Keratinocyte (primary cell): ENCODE measurements around the gene THRAP3. TPM values are rescaled to one million over a fixed set of nuclear protein-coding genes. Genes with fewer than 3 reads are reported as not detected.

Experiments
- DNase-seq: peaks from one replicate; pipeline ENCODE4 v3.0.0-alpha.2; 2011; ENCODE audit warnings: low read depth, missing footprints, low spot score
- FAIRE-seq: peaks from 2 replicates; lab custom pipeline; 2011; peaks lifted over from hg19 to GRCh38; lab: Jason Lieb, UNC
- H2AFZ ChIP-seq: 2 replicates; pipeline ENCODE4 v1.6.0; 2012; ENCODE audit warnings: low read length, control low read depth, inconsistent platforms; ENCODE audit not compliant: control insufficient read depth
- H3K27ac ChIP-seq: 2 replicates; pipeline ENCODE4 v1.5.1; 2011; ENCODE audit warnings: low read length; ENCODE audit not compliant: control insufficient read depth, insufficient read depth
- H3K27me3 ChIP-seq: 3 replicates; pipeline ENCODE4 v1.6.0; 2011; ENCODE audit warnings: low read length; ENCODE audit not compliant: control insufficient read depth, insufficient read depth; ENCODE audit errors: extremely low read depth
- H3K36me3 ChIP-seq, 2 experiments: 2 replicates in 1 of 2; 3 replicates in 1 of 2; pipeline ENCODE4 v1.5.1; 2011; ENCODE audit warnings: low read length in 2 of 2, mild to moderate bottlenecking in 1 of 2; ENCODE audit not compliant: control insufficient read depth in 2 of 2, insufficient read depth in 2 of 2; ENCODE audit errors: extremely low read depth in 1 of 2
- H3K4me1 ChIP-seq: 3 replicates; pipeline ENCODE4 v1.5.1; 2011; ENCODE audit warnings: low read length; ENCODE audit not compliant: control insufficient read depth, insufficient read depth; ENCODE audit errors: extremely low read depth
- H3K4me2 ChIP-seq: 3 replicates; pipeline ENCODE4 v1.6.0; 2011; ENCODE audit warnings: low read depth, low read length; ENCODE audit not compliant: control insufficient read depth, insufficient read depth; ENCODE audit errors: extremely low read depth
- H3K4me3 ChIP-seq, 3 experiments: fragments of 200-600 bp in 1 of 3; sonication (generic) in 1 of 3; 2 replicates in 2 of 3; 3 replicates in 1 of 3; pipeline ENCODE4 v1.5.1; 2011 to 2016; ENCODE audit warnings: low read length in 3 of 3, mild to moderate bottlenecking in 3 of 3, control low read depth in 2 of 3, inconsistent platforms in 1 of 3, low read depth in 1 of 3, mixed read lengths in 1 of 3, mixed run types in 1 of 3, moderate library complexity in 1 of 3; ENCODE audit not compliant: control insufficient read depth in 2 of 3, insufficient read depth in 2 of 3; ENCODE audit errors: extremely low read depth in 1 of 3
- H3K79me2 ChIP-seq: 2 replicates; pipeline ENCODE4 v1.6.0; 2012; ENCODE audit warnings: low read length; ENCODE audit not compliant: control insufficient read depth, insufficient read depth
- H3K9ac ChIP-seq: 3 replicates; pipeline ENCODE4 v1.6.0; 2011; ENCODE audit warnings: low read length; ENCODE audit not compliant: control insufficient read depth, insufficient read depth; ENCODE audit errors: extremely low read depth
- H3K9me1 ChIP-seq: 3 replicates; pipeline ENCODE4 v1.6.0; 2011; ENCODE audit warnings: low read length; ENCODE audit not compliant: control insufficient read depth, insufficient read depth; ENCODE audit errors: extremely low read depth
- H3K9me3 ChIP-seq: 2 replicates; pipeline ENCODE4 v1.5.1; 2012; ENCODE audit warnings: low read depth, low read length; ENCODE audit not compliant: control insufficient read depth
- H4K20me1 ChIP-seq: 3 replicates; pipeline ENCODE4 v1.6.0; 2011; ENCODE audit warnings: low read length; ENCODE audit not compliant: control insufficient read depth, insufficient read depth; ENCODE audit errors: extremely low read depth
- CTCF ChIP-seq, 3 experiments: IDR thresholded peaks in 1 of 3; conservative IDR thresholded peaks in 1 of 3; optimal IDR thresholded peaks in 1 of 3; 2 replicates in 2 of 3; 3 replicates in 1 of 3; pipeline versions ENCODE3 to v1.5.1; 2011; ENCODE audit warnings: low read length in 3 of 3, mild to moderate bottlenecking in 3 of 3, moderate library complexity in 2 of 3, control low read depth in 1 of 3, inconsistent platforms in 1 of 3; ENCODE audit not compliant: insufficient read depth in 2 of 3; ENCODE audit errors: extremely low read depth in 1 of 3
- EZH2 ChIP-seq: IDR thresholded peaks from one replicate; pipeline ENCODE4 v1.6.1; 2012; ENCODE audit warnings: inconsistent platforms, mild to moderate bottlenecking, low read length, moderate library complexity
- dilution Hi-C: fragments of 300-500 bp; cut with MboI; formaldehyde crosslinking; loops from one replicate; pipeline ENCODE4 v1.7.0; 2020; ENCODE audit warnings: low sequenced_read_pairs; ENCODE audit not compliant: extremely low pct_ligation_motif_present
- polyA plus RNA-seq, 5 experiments: library from polyadenylated mRNA; depleted of rRNA in 3 of 5; stranded (reverse) in 3 of 5; stranded (forward) in 1 of 5; unstranded in 1 of 5; fragments of >200 nt; gene quantifications; 1 replicate in 1 of 5; 2 replicates in 3 of 5; 3 replicates in 1 of 5; pipeline versions ENCODE4 v1.2.1 to v1.2.3, GENCODE V29; 2011 to 2012; ENCODE audit warnings: missing spikeins in 2 of 5, low read depth in 1 of 5, low replicate concordance in 1 of 5

THRAP3 gene
- polyA plus RNA-seq, 1 donor (not counting 4 experiments of a cell fraction or from before 2014, with no cell fraction given), result 79.6 TPM

- Histone ChIP-seq H3K79me2 (peaks cover 3% of the 10 kb centered on the region), H2AFZ (no peak overlapping the region), H3K9me3 (no peaks in the 10 kb centered on the region), H4K20me1 (no peaks in the 10 kb centered on the region), H3K9ac (no peak overlapping the region), H3K4me3 (no peak overlapping the region), H3K36me3 (peaks cover 24 to 44% of the 10 kb centered on the region in 2 experiments), H3K27ac (no peak overlapping the region), H3K9me1 (no peaks in the 10 kb centered on the region), H3K27me3 (no peaks in the 10 kb centered on the region), H3K4me1 (peaks cover 15% of the 10 kb centered on the region), H3K4me2 (no peak overlapping the region)
- dilution Hi-C loops, result no loop called here
- DNase-seq (no peak), FAIRE-seq (no peak)
- TF ChIP-seq EZH2 (no peak), CTCF (optimal IDR thresholded peaks at IDR 0.05 in 1 of 3, IDR thresholded peaks at IDR 0.05 in 1 of 3, conservative IDR thresholded peaks at IDR 0.05 in 1 of 3; ENCODE audit: extremely low read depth in 1 of 3, insufficient read depth in 2 of 3, low read length in 3 of 3) (no peak)
Observed at GRCh38 chr1:36298640-36299039, 74.4 kb downstream of the THRAP3 start.

GRCh38 chr1:36300526-36300925 is 76.3 kb downstream of the THRAP3 start:
- peak overlapping the region; percentile 92 for H3K27ac ChIP-seq
- dilution Hi-C loops, result no loop called here
- peak overlapping the region; percentile 59 for H3K4me2 ChIP-seq
- TF ChIP-seq EZH2, result no peak
- TF ChIP-seq CTCF (optimal IDR thresholded peaks at IDR 0.05 in 1 of 3, IDR thresholded peaks at IDR 0.05 in 1 of 3, conservative IDR thresholded peaks at IDR 0.05 in 1 of 3; ENCODE audit: extremely low read depth in 1 of 3, insufficient read depth in 2 of 3, low read length in 3 of 3), result no peak
- peaks cover 2% of the 10 kb centered on the region for H3K79me2 ChIP-seq
- no peaks in the 10 kb centered on the region for H3K27me3 ChIP-seq
- peak; percentile 67 for DNase-seq
- peaks cover 21 to 53% of the 10 kb centered on the region in 2 experiments for H3K36me3 ChIP-seq
- no peak overlapping the region for H2AFZ ChIP-seq
- peak overlapping the region; percentile 67 for H3K9ac ChIP-seq
- no peaks in the 10 kb centered on the region for H3K9me3 ChIP-seq
- peaks cover 22% of the 10 kb centered on the region for H3K4me1 ChIP-seq
- no peaks in the 10 kb centered on the region for H3K9me1 ChIP-seq
- no peak overlapping the region for H3K4me3 ChIP-seq
- H4K20me1 ChIP-seq, result no peaks in the 10 kb centered on the region
- FAIRE-seq, result no peak
